Endothelial cell of umbilical vein (primary cell): ENCODE results near the gene UTS2R. TPM values are rescaled to one million over a fixed set of nuclear protein-coding genes. Genes with fewer than 3 reads are reported as not detected.

Experiments
- BruUV-seq: library from RNA; stranded (reverse); fragments of 400-500 nt; replicated peaks from 2 replicates; lab custom pipeline; 2021; lab: Mats Ljungman, UMichigan
- CTCF ChIA-PET: fragments of 300-600, 350-600 bp; sonication (Branson Sonifier 250); formaldehyde crosslinking; loops from one replicate; lab custom pipeline; 2021; ENCODE audit warnings: antibody characterized with exemption, inconsistent platforms; lab: Charles Lee
- POLR2A ChIA-PET: fragments of 300-600, 350-600 bp; sonication (Branson Sonifier 250); formaldehyde crosslinking; loops from one replicate; lab custom pipeline; 2021; ENCODE audit warnings: antibody characterized with exemption, inconsistent platforms; lab: Charles Lee
- DNase-seq: peaks from one replicate; pipeline ENCODE4 v3.0.0-alpha.2; 2011; ENCODE audit warnings: low read depth, low spot score
- FAIRE-seq: peaks from 2 replicates; lab custom pipeline; 2011; peaks lifted over from hg19 to GRCh38; lab: Jason Lieb, UNC
- H2AFZ ChIP-seq: 2 replicates; pipeline ENCODE4 v1.6.0; 2012; ENCODE audit warnings: low read depth, low read length, control low read depth, inconsistent platforms
- H3K27ac ChIP-seq: 2 replicates; pipeline ENCODE4 v1.5.1; 2011; ENCODE audit warnings: low read depth, mild to moderate bottlenecking, control low read depth, low read length, moderate library complexity; ENCODE audit not compliant: insufficient read depth
- H3K27me3 ChIP-seq, 2 experiments: 2 replicates each; pipeline versions ENCODE4 v1.6.0 to v1.6.1; 2011; ENCODE audit warnings: low read length in 2 of 2, mixed read lengths in 1 of 2; ENCODE audit not compliant: control insufficient read depth in 2 of 2, insufficient read depth in 2 of 2
- H3K36me3 ChIP-seq, 2 experiments: 2 replicates in 1 of 2; 3 replicates in 1 of 2; pipeline ENCODE4 v1.5.1; 2011; ENCODE audit warnings: low read length in 2 of 2, mild to moderate bottlenecking in 1 of 2, moderate library complexity in 1 of 2; ENCODE audit not compliant: control insufficient read depth in 2 of 2, insufficient read depth in 2 of 2; ENCODE audit errors: extremely low read depth in 1 of 2
- H3K4me1 ChIP-seq: 3 replicates; pipeline ENCODE4 v1.5.1; 2011; ENCODE audit warnings: mild to moderate bottlenecking, low read length; ENCODE audit not compliant: control insufficient read depth, insufficient read depth; ENCODE audit errors: extremely low read depth
- H3K4me2 ChIP-seq: 2 replicates; pipeline ENCODE4 v1.6.1; 2011; ENCODE audit warnings: low read length, control low read depth, mixed read lengths; ENCODE audit not compliant: insufficient read depth
- H3K4me3 ChIP-seq, 3 experiments: fragments of 200-600 bp in 1 of 3; sonication (generic), shearing (Covaris generic) in 1 of 3; replicated peaks in 1 of 3; 2 replicates each; pipeline ENCODE4 v1.5.1; 2011 to 2016; ENCODE audit warnings: control low read depth in 3 of 3, low read length in 3 of 3, mild to moderate bottlenecking in 2 of 3, inconsistent platforms in 1 of 3, low read depth in 1 of 3, moderate library complexity in 1 of 3; ENCODE audit not compliant: insufficient read depth in 1 of 3
- H3K79me2 ChIP-seq: 2 replicates; pipeline ENCODE4 v1.6.0; 2012; ENCODE audit warnings: low read length, inconsistent platforms; ENCODE audit not compliant: control insufficient read depth, insufficient read depth
- H3K9ac ChIP-seq: replicated peaks from 2 replicates; pipeline ENCODE3; 2011; ENCODE audit warnings: low read length, control low read depth; ENCODE audit not compliant: insufficient read depth; ENCODE audit errors: extremely low read depth
- H3K9me1 ChIP-seq: replicated peaks from 3 replicates; pipeline ENCODE4 v1.6.0; 2011; ENCODE audit warnings: mild to moderate bottlenecking, low read length; ENCODE audit not compliant: control insufficient read depth, insufficient read depth; ENCODE audit errors: extremely low read depth
- H3K9me3 ChIP-seq: replicated peaks from 2 replicates; pipeline ENCODE4 v1.5.1; 2012; ENCODE audit warnings: low read length, inconsistent platforms; ENCODE audit not compliant: control insufficient read depth, insufficient read depth
- H4K20me1 ChIP-seq: replicated peaks from 2 replicates; pipeline ENCODE3; 2011; ENCODE audit warnings: mild to moderate bottlenecking, low read length; ENCODE audit not compliant: control insufficient read depth, insufficient read depth; ENCODE audit errors: extremely low read depth
- EZH2 ChIP-seq: IDR thresholded peaks from 2 replicates; pipeline ENCODE4 v1.6.1; 2012; ENCODE audit warnings: borderline replicate concordance, low read depth, mild to moderate bottlenecking, moderate library complexity, low read length, inconsistent platforms; ENCODE audit not compliant: severe bottlenecking
- FOS ChIP-seq: IDR thresholded peaks from 2 replicates; pipeline ENCODE4 v1.6.1; 2011; ENCODE audit warnings: mild to moderate bottlenecking, low read length, moderate library complexity, borderline replicate concordance; ENCODE audit not compliant: insufficient read depth
- GATA2 ChIP-seq: IDR thresholded peaks from 2 replicates; pipeline ENCODE4 v1.7.0; 2011; ENCODE audit warnings: low read depth, mild to moderate bottlenecking, moderate library complexity, mixed read lengths, low read length; ENCODE audit not compliant: insufficient read length, insufficient read depth
- MYC ChIP-seq: IDR thresholded peaks from one replicate; pipeline ENCODE4 v1.6.1; 2011; ENCODE audit warnings: mild to moderate bottlenecking, low read depth, low read length
- POLR2AphosphoS5 ChIP-seq: IDR thresholded peaks from 2 replicates; pipeline ENCODE4 v1.6.1; 2012; ENCODE audit warnings: low read depth, mild to moderate bottlenecking, control low read depth, low read length, moderate library complexity; ENCODE audit not compliant: insufficient read depth
- dilution Hi-C: fragments of 300-500 bp; cut with MboI; formaldehyde crosslinking; loops from one replicate; pipeline ENCODE4 v1.15.0; 2019; ENCODE audit warnings: low sequenced_read_pairs; ENCODE audit not compliant: extremely low pct_ligation_motif_present
- intact Hi-C: fragments of 100-400 bp; cut with micrococcal nuclease; formaldehyde crosslinking; loops from one replicate; pipeline ENCODE4 v1.10.0; 2022
- polyA plus RNA-seq, 4 experiments: library from polyadenylated mRNA; depleted of rRNA in 3 of 4; stranded (reverse) in 3 of 4; unstranded in 1 of 4; fragments of >200 nt; gene quantifications; 2 replicates each; pipeline versions ENCODE4 v1.2.1 to v1.2.3, GENCODE V29; 2011 to 2012; ENCODE audit warnings: missing spikeins in 1 of 4
- total RNA-seq: library from RNA; stranded (reverse); gene quantifications from 2 replicates; pipeline ENCODE4 v1.2.3, GENCODE V29; 2021
- TF ChIP-seq, protein P1 (sequence below): IDR thresholded peaks from 2 replicates; pipeline ENCODE4 v1.6.1; 2011; ENCODE audit not compliant: insufficient read depth, insufficient read length
- TF ChIP-seq, protein P2 (sequence below), 2 donors: IDR thresholded peaks; 1 replicate in 1 of 2; 2 replicates in 1 of 2; pipeline ENCODE4 v1.5.1; 2011; ENCODE audit warnings: low read length in 2 of 2, mild to moderate bottlenecking in 2 of 2, moderate library complexity in 2 of 2, control low read depth in 1 of 2, inconsistent platforms in 1 of 2, low read depth in 1 of 2; ENCODE audit not compliant: insufficient read depth in 1 of 2; ENCODE audit errors: extremely low read depth in 1 of 2

Gene UTS2R
- total and polyA plus RNA-seq, 2 donors (not counting 3 experiments of a cell fraction or from before 2014, with no cell fraction given) = not detected

DNA sequence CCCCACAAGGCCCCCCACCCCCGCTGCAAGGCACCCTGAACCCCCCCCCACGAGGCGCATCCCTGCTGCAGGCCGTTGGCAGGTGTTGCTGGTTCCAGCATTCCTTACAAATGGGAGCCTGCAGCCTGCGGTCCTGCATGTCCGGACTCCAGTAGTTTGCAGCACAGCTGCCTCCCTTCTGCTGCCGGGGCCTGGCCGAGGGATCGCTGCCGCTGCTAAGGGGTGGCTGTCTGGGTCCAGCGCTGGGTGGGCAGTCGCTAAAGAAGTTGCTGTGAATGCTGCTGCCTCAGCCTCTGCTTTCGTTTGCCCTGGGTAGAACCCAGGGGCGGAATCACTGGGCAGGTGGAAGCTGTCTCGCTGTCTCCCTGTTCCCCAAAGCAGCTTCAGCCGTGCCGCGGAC, 11.8 kb downstream of the UTS2R start:
- no TSS peak for BruUV-seq
- TF ChIP-seq MYC = no peak
- TF ChIP-seq, protein P1, sequence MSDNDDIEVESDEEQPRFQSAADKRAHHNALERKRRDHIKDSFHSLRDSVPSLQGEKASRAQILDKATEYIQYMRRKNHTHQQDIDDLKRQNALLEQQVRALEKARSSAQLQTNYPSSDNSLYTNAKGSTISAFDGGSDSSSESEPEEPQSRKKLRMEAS = no peak
- no peak for TF ChIP-seq POLR2AphosphoS5
- no peak for TF ChIP-seq EZH2
- TF ChIP-seq, protein P2, sequence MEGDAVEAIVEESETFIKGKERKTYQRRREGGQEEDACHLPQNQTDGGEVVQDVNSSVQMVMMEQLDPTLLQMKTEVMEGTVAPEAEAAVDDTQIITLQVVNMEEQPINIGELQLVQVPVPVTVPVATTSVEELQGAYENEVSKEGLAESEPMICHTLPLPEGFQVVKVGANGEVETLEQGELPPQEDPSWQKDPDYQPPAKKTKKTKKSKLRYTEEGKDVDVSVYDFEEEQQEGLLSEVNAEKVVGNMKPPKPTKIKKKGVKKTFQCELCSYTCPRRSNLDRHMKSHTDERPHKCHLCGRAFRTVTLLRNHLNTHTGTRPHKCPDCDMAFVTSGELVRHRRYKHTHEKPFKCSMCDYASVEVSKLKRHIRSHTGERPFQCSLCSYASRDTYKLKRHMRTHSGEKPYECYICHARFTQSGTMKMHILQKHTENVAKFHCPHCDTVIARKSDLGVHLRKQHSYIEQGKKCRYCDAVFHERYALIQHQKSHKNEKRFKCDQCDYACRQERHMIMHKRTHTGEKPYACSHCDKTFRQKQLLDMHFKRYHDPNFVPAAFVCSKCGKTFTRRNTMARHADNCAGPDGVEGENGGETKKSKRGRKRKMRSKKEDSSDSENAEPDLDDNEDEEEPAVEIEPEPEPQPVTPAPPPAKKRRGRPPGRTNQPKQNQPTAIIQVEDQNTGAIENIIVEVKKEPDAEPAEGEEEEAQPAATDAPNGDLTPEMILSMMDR (IDR thresholded peaks at IDR 0.05; ENCODE audit: extremely low read depth in 1 of 2, insufficient read depth in 1 of 2, low read depth in 1 of 2, low read length in 2 of 2) = no peak
- TF ChIP-seq FOS = no peak
- TF ChIP-seq GATA2 = no peak
- Histone ChIP-seq H3K4me3 (no peak overlapping the region), H3K79me2 (no peaks in the 10 kb centered on the region), H3K27ac (no peak overlapping the region), H2AFZ (no peak overlapping the region), H3K9ac (no peak overlapping the region), H3K9me3 (no peaks in the 10 kb centered on the region), H3K4me2 (no peak overlapping the region), H4K20me1 (no peaks in the 10 kb centered on the region), H3K36me3 (no peaks in the 10 kb centered on the region), H3K9me1 (no peaks in the 10 kb centered on the region), H3K27me3 (no peaks in the 10 kb centered on the region), H3K4me1 (no peaks in the 10 kb centered on the region)
- ChIA-PET CTCF (no interaction called here), POLR2A (no interaction called here)
- DNase-seq = no peak
- dilution Hi-C loops = no loop called here
- no peak for FAIRE-seq
- intact Hi-C loops = no loop called here
